ENCODE results near the gene KIF24. TPM values are rescaled to one million over a fixed set of nuclear protein-coding genes. Genes with fewer than 3 reads are reported as not detected.
A peak's percentile ranks its signal among the peaks of the same experiment; 100 is the strongest.
"Not testable (repeated sequence)": the region's sequence is repeated elsewhere in the genome, so short reads cannot be mapped to it uniquely, and the experiment has no call there.

Gene KIF24
- total RNA-seq, 4 donors from 2014 or later: 0.42 to 1.5 (median 0.62) TPM

DNA sequence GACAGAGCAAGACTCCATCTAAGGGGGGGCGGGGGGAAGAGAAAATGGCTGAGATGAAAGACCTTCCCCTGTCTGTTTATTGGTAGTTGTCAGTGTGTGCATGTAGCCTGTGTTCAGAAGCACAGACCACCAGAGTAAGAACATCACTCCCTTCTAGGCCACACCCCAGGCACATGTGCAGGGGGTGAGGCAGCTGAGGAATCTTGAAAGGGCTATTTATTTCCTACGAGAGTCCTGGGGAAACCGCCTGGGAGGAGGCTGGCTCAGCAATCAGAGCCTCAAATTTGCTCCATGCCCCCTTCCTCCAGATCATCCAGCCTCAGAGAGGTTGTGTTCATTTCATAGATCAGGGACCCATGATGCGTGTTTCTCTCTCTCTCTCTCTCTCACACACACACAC, 40.6 kb upstream of the KIF24 start:
- no peak for DNase-seq (ENCODE audit: extremely low spot score)
- Histone ChIP-seq H3K27ac (replicated peaks in 1 of 4) (no peak overlapping the region), H3K36me3 (peaks cover 0 to 44% (median 35%) of the 10 kb centered on the region in 4 donors), H3K27me3 (peaks cover 0 to 7% (median 0%) of the 10 kb centered on the region in 4 donors), H3K9me3 (no peaks in the 10 kb centered on the region), H3K4me3 (no peak overlapping the region), H3K4me1 (peaks cover 4 to 33% (median 20%) of the 10 kb centered on the region in 4 donors)
- no peak for TF ChIP-seq POLR2AphosphoS5 (IDR thresholded peaks at IDR 0.05)
- TF ChIP-seq POLR2A (IDR thresholded peaks at IDR 0.05; ENCODE audit: low read depth): no peak
- no peak for TF ChIP-seq EP300 (IDR thresholded peaks at IDR 0.05)
- TF ChIP-seq, protein P1, sequence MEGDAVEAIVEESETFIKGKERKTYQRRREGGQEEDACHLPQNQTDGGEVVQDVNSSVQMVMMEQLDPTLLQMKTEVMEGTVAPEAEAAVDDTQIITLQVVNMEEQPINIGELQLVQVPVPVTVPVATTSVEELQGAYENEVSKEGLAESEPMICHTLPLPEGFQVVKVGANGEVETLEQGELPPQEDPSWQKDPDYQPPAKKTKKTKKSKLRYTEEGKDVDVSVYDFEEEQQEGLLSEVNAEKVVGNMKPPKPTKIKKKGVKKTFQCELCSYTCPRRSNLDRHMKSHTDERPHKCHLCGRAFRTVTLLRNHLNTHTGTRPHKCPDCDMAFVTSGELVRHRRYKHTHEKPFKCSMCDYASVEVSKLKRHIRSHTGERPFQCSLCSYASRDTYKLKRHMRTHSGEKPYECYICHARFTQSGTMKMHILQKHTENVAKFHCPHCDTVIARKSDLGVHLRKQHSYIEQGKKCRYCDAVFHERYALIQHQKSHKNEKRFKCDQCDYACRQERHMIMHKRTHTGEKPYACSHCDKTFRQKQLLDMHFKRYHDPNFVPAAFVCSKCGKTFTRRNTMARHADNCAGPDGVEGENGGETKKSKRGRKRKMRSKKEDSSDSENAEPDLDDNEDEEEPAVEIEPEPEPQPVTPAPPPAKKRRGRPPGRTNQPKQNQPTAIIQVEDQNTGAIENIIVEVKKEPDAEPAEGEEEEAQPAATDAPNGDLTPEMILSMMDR (IDR thresholded peaks at IDR 0.05): no peak
- WGBS: 92% methylated on average over 4 of the region's 4 CpGs
- intact Hi-C loops (cut with DNase I): no loop called here

DNA sequence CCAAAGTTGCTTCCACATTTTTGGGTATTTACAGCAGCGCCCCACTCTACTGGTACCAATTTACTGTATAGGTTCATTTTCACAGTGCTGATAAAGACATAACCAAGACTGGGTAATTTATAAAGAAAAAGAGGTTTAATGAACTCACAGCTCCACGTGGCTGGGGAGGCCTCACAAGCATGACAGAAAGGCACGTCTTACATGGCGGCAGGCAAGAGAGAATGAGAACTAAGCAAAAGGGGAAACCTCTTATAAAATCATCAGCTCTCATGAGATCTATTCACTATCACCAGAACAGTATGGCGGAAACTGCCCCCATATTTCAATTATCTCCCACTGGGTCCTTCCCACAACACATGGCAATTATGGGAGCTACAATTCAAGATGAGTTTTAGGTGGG, 39.7 kb upstream of the KIF24 start:
- WGBS: 98% methylated on average over 5 of the region's 5 CpGs
- H3K4me1 ChIP-seq: peaks cover 4 to 28% (median 19%) of the 10 kb centered on the region in 4 donors

DNA sequence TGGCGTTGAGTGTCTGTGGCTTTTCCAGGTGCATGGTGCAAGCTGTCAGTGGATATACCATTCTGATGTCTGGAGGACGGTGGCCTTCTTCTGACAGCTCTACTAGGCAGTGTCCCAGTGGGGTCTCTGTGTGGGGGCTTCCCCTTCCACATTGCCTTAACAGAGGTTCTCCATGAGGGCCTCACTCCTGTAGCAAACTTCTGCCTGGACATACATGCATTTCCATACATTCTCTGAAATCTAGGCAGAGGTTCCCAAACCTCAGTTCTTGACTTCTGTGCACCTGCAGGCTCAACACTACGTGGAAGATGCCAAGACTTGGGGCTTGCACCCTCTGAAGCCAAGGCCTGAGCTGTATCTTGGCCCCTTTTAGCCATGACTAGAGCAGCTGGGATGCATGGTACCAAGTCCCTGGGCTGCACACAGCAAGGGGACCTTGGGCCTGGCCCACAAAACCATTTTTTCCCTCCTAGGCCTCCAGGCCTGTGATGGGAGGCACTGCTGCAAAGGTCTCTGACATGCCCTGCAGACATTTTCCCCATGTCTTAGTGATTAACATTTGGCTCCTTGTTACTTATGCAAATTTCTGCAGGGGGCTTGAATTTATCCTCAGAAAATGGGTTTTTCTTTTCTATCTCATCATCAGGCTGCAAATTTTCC, 38.8 kb upstream of the KIF24 start:
- Histone ChIP-seq H3K4me1 (peaks cover 4 to 30% (median 21%) of the 10 kb centered on the region in 4 donors), H3K36me3 (peaks cover 0 to 44% (median 35%) of the 10 kb centered on the region in 4 donors)
- H3K27ac ChIP-seq (replicated peaks in 1 of 4); H3K4me3 ChIP-seq; H3K27me3 ChIP-seq; H3K9me3 ChIP-seq; intact Hi-C loops (cut with DNase I): not testable (repeated sequence)
- WGBS: 90% methylated on average over 2 of the region's 3 CpGs
- DNase-seq (ENCODE audit: extremely low spot score): peak; percentile 53

More for the DNA sequence above, 39.7 kb upstream of the KIF24 start:
- H3K4me3 ChIP-seq; H3K27me3 ChIP-seq; H3K27ac ChIP-seq (replicated peaks in 1 of 4); intact Hi-C loops (cut with DNase I); H3K9me3 ChIP-seq: not testable (repeated sequence)
- peaks cover 0 to 44% (median 35%) of the 10 kb centered on the region in 4 donors for H3K36me3 ChIP-seq
- peak; percentile 17 for DNase-seq (ENCODE audit: extremely low spot score)

DNA sequence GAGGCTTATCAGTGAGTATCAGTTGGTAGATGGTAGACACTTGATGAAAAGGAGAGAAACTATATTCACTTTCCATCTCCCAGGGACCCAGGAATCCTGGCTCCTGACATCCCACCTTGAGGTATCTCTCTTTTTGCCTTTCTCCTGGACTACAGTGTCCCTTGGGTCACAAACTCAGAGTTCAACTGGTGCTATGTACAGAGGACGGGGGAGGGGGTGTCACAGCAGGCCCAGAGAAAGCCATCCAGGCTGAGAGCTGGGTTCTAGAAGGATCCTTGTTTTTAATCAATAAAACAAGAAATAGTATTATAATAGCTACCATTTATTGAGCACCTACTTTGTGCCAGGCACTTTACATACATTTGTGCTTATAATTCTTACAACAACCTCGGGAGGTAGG, 37.3 kb upstream of the KIF24 start:
- H3K27ac ChIP-seq (replicated peaks in 1 of 4): no peak overlapping the region
- no peaks in the 10 kb centered on the region for H3K27me3 ChIP-seq
- intact Hi-C loops (cut with DNase I): no loop called here
- DNase-seq (ENCODE audit: extremely low spot score): no peak
- no peak overlapping the region for H3K4me3 ChIP-seq
- TF ChIP-seq, protein P1 (IDR thresholded peaks at IDR 0.05): no peak
- TF ChIP-seq POLR2AphosphoS5 (IDR thresholded peaks at IDR 0.05) (no peak), POLR2A (IDR thresholded peaks at IDR 0.05; ENCODE audit: low read depth) (no peak)
- no peaks in the 10 kb centered on the region for H3K9me3 ChIP-seq
- 100% methylated on average over 2 of the region's 2 CpGs for WGBS
- peaks cover 4 to 23% (median 18%) of the 10 kb centered on the region in 4 donors for H3K4me1 ChIP-seq
- H3K36me3 ChIP-seq: peaks cover 0 to 32% (median 23%) of the 10 kb centered on the region in 4 donors

DNA sequence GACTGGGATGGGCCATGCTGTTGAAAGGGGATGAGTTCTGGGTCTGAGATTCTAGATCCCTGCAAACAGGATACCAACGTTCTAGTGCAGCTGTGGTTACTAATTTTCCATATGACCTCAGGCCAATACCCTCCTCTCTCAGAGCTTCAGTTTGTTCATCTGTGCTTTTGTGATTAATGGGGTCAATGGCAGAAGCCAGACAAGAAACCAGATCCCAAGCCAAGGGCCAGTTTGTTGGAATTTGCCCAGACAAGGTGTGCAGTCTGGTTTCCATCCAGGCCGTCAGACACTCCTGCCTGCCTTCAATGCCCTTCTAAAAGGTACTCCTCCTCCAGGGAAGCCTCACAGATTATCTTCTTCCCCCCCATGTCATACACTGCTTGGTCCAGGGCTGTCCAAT, 36.2 kb upstream of the KIF24 start:
- 91% methylated on average over 1 of the region's 2 CpGs for WGBS
- TF ChIP-seq, protein P1 (IDR thresholded peaks at IDR 0.05): no peak
- no peak for TF ChIP-seq EP300 (IDR thresholded peaks at IDR 0.05)
- no peak for TF ChIP-seq POLR2AphosphoS5 (IDR thresholded peaks at IDR 0.05)
- TF ChIP-seq POLR2A (IDR thresholded peaks at IDR 0.05; ENCODE audit: low read depth): no peak
- no peak for DNase-seq (ENCODE audit: extremely low spot score)
- Histone ChIP-seq H3K36me3 (peaks cover 0 to 21% (median 12%) of the 10 kb centered on the region in 4 donors), H3K4me1 (peaks cover 4 to 12% (median 10%) of the 10 kb centered on the region in 4 donors), H3K9me3 (no peaks in the 10 kb centered on the region), H3K4me3 (no peak overlapping the region), H3K27me3 (no peaks in the 10 kb centered on the region), H3K27ac (replicated peaks in 1 of 4) (no peak overlapping the region)
- intact Hi-C loops (cut with DNase I): no loop called here

All from esophagus muscularis mucosa (tissue), 4 donors.